Stimulated activated CD8-positive, alpha-beta memory T cell treated with anti-CD3 and anti-CD28 coated beads, Interleukin-15, amount 100 ng/mL, for 4 hours (primary cell): Measurements from ENCODE around the gene SLC25A12.

Experiments
- DNase-seq, 2 donors: peaks; one replicate each; pipeline ENCODE4 v3.0.0-alpha.2; 2020; ENCODE audit warnings: low read depth in 2 of 2

SLC25A12 gene

DNA sequence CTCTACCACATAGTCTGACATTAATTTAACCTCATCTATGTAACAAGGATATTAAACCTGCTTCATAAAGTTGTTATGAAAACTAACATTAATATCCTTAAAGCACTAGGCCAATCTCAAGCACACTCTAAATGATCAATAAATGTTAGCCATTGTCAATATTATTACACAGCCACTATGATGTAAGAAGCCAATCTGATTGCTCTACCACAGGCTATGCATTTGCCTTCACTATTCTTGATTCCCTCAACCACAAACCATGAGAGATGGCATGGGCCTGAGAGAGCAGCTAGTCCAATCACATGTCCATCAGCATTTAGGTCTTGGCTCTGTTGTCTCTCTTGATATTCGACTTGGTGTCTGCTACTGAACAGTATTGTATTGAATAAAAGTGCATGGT, 4.2 kb downstream of the SLC25A12 start:
- no peak for DNase-seq

DNA sequence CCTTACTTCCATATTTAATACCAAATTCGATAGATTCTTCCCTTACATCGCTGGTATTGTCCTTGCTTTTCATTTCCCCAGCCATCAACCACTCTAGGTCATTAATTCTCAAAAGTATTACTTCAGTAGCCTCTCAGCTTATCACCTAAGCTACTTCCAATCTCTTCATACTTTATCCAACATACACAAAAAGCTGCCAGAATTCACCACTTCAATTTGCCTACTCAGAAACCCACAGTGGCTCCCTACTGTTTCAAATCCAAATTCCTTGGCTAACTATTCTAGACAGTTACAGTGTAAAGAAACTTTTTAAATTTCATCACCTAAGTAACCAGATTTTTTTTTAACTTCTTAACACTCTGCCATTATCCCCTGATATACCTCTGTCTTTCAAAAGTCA, 4.7 kb downstream of the SLC25A12 start:
- no peak for DNase-seq

DNA sequence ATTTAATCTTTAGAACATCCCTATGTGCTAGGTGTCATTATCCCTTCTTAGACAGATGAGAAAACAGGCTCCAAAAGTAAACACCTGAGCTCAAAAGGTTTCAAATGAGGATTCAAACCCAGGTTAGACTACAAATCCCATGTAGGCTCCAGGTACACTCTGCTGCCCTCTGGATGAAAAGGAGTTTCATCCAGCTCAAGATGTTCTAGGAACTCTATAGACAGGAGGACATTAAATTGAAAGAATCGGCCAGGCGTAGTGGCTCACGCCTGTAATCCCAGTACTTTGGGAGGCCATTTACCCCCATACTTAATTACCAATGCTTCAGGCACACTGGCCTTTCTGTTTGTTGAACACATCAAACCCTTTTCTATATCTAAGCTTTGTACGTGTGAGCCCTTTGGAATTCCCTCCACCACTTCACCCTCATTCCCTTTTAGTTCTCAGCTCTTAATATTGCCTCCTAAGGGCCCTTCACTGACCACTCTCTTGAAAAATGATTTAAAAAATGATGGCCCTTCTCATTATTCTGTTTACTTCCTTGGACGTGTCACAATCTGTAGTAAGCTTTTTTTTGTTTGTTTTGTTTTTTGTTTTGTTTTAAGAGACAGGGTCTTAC, 10.7 kb downstream of the SLC25A12 start:
- DNase-seq = no peak

DNA sequence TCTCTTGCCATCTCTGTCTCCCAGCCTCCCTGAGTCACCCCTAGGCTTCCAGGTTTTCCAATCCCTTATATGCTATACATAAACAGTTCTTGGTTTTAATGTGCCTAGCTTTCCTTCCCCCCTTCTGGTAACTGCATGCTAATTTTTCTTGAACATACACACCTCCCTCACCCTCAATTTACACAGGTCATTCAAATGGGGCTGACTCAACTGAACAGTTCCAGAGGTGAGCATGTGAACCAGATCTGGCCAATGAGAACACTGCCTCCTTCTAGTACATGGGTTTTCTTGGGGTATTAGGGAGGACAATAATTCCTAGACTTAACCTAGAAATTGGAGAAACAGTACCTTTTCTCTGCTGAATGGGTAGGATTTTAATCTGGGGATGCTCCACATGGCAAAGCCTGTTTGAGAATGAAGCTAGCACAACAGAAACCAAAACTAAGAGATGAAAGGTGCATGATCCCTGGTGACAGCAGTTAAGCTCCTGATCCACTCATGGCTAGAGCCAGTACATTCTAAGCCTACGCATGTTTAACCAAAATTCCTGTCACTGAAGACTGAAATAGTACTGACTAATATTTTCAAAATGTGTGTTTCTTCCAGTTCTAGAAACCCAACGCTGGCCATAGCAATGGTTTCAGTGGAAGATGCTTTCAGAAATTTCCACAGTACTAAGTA, 11.8 kb downstream of the SLC25A12 start:
- no peak for DNase-seq

DNA sequence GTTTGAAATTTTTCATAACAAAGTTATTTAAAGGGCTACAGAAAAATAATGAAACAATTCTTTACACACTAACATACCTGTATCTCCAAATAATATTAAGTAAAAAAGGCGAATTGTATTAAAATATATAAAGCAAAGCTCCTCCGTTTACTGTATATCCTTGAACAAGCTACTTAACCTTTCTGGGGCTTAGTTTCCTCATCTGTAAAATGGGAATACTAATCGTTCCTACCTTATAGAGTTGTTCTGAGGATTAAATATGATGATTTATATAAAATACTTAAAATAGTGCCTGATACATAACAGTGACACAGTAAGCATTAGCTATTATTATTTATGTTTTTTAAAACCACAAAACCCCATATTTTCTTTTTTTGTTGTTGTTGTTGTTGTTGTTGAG, 13.3 kb downstream of the SLC25A12 start:
- DNase-seq = no peak

DNA sequence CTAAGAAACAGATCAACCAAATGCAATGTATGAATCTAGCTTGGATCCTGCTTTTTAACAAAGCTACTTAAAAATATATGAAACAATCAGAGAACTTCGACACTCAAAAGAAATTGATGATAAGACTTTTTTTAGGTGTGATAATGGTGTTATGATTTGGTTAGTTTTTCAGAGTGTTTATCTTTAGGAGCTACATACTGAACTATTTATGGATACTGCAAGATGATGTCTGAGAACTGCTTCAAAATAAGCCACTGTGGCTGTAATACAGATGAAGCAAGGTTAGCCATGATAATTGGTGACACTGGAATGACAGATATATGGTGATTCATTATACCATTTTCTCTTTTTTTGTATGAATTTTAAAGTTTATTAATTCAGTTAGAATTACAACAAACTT, 14.2 kb downstream of the SLC25A12 start:
- no peak for DNase-seq

DNA sequence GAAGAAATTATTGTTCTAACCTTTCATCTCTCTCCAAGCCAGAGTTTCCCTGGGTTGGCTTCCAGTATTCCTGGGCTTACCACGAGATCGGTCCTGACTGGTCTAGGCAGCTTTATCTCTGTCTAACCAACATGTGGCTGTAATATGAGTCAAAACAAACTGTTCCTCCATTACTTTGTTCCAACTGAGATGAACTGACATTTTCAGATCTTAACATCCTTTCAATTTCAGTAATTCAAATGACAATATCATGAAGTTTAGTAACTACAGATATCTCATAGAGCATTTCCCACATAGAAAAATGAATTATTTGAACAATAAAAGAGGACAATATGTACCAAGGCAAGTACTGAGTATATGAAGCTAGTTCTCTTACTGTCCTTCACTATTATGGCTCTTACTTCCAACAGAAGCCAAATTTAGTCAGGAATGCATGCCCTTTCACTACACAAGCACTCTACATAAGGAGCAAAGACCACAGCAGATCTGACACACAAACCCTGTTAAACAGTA, 15.5 kb downstream of the SLC25A12 start:
- no peak for DNase-seq

DNA sequence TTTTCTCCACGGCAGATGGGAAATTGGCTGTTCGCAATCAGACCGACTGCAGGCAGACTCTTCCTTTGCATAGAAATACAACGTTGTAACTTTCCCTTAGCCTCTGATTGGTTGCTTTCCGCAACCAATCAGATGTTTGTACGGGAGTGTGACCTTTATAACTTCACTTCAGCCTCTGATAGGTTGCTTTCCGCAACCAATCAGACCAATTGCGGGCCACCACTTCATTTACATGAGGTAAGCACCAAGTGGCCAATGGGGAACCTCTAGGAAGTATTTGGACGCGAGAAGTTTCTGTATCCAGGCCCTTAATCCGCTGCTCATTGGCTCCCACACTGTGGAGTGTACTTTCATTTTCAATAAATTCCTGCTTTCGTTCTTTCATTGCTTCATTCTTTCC, 19.1 kb downstream of the SLC25A12 start:
- DNase-seq = no peak

DNA sequence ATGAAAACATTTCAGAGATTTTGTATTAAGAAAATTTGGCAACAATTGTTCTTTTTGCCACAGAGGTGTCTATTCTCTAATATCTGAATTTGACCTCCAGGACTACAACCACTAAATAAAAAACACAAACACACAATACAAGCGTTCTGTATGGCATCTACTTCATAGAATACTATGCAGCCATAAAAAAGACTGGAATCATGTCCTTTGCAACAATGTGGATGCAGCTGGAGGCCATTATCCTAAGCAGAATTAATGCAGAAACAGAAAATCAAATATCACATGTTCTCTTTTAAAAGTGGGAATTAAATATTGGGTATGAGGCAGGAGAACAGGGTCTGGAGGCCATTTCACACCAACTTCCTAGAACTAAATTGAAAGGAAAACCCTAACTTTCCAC, 19.5 kb downstream of the SLC25A12 start:
- DNase-seq = no peak

DNA sequence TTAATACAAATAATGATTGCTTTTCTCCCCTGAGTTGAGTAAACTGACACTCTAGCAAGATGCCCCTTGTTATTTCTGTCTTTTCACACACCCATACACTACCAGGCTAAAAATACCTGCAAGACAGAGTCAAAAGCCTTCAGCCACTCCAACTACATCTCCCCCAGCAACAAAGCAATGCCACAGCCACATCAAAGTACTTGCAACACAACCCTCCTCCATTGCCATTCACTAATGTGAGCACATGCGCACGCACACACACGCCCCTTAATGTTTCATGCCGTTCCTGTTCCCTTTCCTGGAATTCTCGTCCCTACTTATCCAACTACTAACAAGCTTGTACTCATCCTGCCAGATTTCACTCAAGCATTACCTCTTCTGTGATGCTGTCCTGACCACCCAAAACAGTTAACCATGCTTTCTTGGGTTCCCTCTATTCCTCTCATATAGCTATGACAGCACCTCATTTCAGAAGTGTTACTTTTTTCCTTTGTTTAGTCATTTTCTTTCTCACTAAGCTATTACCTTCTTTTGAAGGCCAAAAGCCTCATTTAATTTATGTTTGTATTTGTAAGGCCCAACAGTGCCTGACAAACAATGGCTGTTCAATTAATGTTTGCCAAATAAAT, 29.6 kb downstream of the SLC25A12 start:
- DNase-seq = no peak

DNA sequence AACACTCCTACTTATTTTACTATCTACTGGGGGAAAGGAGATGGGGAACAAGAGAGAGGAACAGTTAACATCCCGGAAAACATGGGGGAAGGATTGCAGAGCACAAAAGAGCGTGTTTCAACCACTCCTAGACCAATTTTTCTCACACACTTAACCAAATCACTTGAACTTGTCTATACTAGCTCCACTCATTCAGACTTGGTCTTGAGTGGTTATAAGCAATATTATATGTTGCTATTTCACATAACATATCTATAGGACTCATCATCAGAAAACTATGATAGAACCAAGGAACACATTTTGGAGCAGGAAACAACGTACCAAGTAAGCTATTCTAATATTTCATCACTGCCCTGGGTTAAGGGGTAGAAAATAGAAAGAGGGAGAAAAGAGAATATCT, 31.5 kb downstream of the SLC25A12 start:
- no peak for DNase-seq

DNA sequence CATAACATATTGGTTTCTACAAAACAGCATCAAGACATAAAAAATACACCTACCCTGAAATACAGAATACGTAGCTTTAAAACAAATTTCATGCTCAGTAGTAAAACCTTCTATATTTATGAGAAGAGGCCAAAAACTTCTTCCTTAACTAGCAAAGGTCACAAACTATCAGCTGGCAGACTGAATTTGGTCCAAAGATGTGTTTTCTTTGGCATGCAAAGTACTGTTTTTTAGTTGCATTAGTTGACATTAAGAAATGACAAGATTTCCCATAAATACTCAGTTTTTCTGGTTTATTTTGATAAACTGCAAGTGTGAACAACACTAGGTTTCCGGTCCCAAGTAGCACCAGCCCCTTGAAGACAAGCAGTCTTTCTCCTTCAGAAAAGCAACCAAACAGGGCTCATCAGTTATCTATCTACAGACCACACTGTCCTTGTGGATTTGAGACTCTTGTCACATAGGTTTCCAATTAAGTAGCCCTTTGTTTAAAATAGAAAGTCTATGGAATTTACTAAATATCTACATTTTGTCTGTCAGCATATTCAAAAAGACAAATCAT, 35.6 kb downstream of the SLC25A12 start:
- DNase-seq = no peak

DNA sequence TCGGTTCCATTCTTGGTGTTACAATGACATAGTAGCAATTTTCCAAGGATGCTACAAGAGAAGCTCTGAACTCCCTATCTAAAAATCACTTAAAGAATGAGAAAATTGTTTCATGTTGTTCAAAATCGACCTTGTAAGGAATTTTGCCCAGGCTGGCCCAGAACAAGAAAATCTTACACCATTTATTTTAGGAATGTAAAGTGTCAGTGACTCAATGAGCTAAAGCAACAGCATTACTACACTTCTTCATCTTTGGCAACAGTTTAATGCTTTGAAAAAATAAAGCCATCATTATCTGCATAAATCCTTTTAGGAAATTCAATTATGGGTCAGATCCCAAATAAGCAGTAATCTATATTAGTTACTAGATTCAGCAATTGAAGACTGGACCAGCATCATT, 38.6 kb downstream of the SLC25A12 start:
- no peak for DNase-seq

DNA sequence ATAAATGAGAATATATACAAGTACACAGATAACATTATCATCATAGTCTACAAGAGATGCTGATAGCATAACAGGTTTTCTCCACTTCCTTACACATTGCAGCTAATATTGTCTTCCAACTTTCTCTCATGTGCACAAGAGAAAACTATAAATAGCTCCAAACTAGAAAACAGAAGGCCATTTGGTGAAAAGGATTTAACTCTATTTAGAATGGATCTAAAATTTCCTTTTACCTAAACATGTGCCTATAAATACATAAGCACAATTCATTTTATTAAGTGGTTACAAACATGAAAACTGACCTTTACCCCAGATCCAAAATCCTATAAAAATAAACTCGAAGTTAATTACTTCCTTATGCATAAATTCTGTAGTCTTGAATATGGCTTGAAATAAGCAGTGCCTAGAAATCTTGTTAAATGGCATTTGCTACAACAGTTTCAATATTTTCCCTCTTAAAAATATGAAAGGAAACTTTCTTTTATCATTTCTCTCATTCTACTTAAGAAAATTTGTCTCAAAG, 41.6 kb downstream of the SLC25A12 start:
- no peak for DNase-seq

DNA sequence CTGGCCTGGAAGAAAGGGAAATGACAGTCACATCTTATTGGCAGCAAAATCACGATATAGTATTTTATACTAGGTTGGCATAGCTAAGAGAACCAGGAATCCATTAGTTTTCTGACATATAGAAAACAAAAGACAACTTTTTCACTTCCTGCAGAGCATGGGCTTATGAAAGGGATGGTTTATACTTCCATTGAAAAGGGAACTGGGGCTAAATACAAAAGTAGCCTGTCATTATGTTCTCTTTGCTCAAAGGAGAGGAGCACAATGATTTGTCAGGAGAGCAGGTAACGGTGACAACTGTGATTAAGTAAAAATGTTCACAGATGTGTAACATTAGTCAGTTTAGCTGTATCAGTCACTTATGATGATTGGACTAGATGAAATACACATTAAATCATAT, 46.4 kb downstream of the SLC25A12 start:
- DNase-seq = no peak

DNA sequence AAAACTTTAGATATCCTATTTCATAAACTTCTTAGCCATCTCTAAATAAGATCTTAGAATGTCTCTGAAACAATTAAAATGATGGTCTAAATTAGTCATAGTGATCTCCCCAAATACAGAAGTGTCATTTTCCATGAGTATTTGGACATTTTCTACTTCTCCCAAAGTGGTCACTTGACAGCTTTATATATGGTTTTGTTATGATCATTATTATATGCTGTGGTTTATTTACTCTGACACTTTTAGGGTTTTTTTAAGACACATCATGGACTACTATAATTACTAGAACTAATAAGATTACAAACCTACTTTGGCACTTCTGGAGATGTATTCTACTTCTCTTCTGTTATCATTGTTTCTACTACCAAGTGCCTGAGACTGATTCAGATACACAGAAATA, 47.1 kb downstream of the SLC25A12 start:
- DNase-seq = no peak

DNA sequence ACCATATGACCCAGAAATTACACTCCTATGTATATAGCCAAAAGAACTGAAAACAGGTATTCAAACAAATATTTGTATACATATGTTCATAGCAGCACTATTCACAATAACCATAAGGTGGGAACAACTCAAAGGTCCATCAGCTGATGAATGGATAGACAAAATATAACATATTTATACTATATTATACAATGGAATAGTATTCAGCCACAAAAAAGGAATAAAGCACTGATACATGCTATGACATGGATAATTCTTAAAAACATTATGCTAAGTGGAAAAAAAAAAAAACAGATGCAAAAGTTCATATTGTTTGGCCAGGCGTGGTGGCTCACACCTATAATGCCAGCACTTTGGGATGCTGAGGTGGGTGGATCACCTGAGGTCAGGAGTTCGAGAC, 52.0 kb downstream of the SLC25A12 start:
- no peak for DNase-seq

DNA sequence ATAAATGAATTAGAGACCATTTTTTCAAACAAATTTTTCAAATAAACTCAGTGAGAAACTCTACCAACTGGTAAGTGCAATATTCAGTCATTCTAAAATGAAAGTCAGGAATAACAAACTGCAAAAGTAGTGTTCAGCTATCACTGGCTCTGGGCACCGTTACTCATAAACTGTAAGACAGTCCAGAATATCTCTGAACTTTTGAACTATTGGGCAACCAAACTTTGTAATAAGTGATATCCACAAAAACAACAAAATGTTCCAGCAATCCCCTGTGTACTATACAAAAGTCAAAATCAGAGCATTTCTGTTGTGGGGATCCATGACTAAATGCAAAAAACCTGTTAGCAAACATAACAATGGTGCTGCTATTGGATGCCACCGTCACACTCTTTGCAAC, 56.3 kb downstream of the SLC25A12 start:
- no peak for DNase-seq

DNA sequence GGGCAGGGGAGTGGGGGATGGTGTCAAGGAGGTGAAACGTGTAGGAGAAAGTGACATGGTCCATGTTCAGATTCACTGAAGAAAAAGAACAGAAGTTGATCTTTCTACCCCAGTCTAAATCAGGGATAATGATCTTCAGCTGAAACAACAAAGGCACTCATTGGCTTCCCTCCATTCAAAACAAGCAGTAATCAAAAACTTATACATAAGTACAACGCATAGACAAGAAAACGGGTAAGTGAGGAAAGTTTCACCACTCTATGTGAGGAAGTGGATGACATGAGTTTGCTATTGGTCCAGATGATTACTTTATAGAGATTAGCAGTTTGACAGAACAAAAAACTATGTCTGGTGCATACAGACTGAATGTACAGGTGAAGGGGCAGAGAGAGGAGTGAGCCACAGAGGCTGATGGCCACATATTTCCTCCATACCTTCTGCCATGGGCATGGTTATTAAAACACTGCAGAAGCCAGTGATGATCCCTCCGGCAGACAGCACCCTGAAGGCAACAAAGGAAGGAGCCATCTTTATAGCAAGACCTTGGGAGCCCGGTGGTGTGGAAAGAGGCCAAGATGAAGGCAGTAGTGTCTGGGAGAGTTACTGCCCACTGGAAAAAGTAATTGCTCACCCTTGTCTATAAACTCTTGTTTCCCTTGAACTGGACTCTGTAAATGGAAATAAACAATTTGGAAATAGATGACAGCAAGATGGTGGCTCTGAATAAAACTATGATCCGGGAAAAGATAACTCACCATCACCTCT, 57.7 kb downstream of the SLC25A12 start:
- DNase-seq = no peak

DNA sequence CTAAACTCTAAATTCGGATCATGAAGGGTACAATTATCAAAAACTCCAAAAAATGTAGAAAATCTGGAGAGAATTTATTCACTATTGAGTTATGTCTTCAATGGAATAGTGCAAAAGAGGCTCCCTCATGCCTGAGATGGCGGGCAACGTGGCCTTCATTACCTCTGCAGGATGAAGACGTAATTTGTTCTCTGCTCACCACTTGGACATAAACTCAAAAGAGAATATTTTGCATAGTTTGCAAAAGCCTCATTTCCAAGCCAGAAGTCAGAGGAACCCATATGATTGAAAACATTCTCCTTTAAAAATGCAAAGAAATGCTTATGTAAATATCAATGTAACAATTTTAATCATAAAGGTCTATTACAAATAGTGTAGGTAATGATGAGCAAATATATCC, 58.7 kb downstream of the SLC25A12 start:
- DNase-seq = no peak

DNA sequence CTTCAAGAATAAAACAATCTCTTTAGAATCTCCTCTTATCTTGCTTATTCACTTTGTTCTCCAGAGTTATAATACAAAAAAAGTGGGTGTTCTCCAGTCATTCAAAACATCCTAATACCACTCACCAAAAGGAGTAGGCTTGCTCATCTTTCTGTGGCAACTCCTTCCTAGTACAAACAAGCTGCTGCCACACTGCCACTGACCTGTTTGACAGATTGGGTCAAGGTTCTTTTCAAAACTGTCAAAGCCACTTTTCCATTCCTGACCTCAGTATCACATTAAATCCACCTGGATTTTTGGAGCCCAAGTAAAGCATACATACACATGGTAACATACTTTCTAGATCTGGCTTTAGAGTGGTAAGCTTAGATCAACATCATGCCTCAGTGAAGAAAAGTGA, 59.8 kb downstream of the SLC25A12 start:
- no peak for DNase-seq

DNA sequence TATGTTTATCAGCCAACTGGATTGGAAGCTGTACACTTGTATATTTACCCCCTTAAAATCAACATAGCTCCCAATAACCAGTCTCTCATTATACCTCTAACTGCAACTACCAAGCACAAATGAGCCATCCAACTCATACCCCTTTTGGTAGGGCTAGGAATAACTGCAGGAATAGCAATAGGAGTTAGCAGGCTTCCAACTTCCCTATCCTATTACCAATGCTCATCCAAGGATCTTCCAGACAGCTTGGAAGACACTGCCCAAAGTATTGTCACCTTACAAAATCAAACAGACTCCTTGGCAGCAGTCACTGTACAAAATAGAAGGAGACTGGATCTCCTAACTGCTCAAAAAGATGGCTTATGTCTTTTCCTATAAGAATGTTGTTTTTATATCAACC, 61.6 kb downstream of the SLC25A12 start:
- no peak for DNase-seq
